Eye (tissue), 1 donor: Measurements from ENCODE around the gene NRROS.
A peak's percentile ranks its signal among the peaks of the same experiment; 100 is the strongest.

Source experiments
- DNase-seq: peaks from one replicate; pipeline ENCODE4 v3.0.0-alpha.2; 2015

NRROS gene

DNA sequence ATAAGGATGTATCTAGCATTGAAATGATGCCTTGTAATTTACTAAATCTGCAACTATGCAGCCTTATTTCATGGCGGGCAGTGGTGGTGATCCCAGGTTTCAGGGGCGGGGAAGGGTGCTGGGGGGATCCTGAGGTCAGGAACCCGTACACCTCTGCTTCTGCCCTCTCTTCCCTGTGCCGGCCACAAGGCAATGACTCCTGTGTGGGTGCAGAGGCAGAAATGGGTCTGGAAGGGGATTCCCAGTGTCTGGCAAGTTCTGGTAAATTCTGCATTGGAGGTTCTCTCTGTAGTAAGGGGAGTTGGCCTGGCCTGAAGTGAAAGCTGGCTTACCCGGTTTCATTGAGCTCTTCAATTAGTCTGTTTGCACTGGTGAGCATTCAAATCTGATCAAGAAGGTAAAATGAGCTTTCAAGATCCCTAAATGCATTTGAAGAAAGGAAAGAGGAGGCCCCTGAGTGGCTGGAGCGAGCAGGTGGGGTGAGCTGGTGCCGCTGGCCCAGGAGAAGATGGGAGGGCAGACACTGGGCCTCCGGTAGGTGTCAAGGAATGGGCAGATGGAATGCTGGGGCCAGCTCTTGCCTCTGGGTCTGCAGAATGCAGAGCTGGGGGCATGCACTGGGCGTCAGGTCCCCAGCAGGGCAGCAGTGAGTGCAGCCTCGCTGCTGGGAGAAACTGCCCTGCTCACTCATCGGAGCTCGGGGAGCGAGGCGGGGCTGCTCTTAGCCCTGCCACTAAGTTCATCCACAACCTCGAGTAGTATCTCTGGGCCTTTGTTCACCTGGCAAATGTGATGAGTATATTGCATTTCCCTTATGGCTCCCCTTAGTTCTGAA is 13.7 kb downstream of the NRROS start:
- DNase-seq: no peak

DNA sequence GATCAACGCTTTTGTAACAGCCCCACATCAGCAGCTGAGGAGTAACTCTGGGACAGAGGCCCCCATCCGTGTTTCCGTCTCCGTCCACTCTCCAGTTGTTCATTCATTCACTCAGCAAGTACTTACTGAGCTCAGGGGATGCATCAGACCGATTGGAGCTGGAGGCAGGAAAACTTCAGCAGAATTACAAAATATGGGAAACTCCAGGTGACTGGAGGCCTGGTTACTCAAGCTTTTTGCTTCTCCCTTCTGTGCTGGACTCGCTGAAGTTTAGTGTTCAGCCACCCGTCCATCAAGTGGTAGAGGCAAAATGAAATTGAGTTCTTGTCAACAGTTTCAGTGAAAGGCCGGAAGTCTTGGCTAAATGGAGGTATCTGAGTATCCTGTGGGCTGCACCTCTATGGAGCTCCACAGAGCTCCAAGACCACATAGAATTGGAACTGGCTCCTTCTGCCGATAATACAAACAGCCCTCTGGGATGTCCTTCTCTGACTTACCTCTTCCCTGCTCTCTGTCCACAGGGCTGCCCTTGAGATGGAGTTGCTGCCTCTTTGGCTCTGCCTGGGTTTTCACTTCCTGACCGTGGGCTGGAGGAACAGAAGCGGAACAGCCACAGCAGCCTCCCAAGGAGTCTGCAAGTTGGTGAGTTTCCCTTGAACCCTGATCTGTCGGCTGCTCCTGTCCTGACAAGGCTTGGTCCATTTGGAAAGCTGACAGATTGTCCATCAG is 14.7 kb downstream of the NRROS start:
- no peak for DNase-seq

DNA sequence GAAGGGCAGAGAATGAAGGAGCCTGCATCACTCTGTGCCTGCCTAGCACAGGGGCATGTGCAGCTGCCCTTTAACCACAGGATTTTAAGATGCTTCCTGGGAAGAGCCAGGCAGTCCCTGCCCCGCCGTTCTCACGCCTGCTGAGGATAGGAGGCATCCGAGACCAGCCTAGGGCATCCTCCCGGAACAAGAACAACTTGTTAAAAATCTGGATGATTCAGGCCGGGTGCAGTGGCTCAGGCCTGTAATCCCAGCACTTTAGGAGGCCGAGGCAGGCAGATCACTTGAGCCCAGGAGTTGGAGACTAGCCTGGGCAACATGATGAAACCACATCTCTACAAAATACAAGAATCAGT is 15.2 kb downstream of the NRROS start:
- DNase-seq: no peak

- no peak for DNase-seq
These were observed 16.0 kb downstream of the NRROS start for GRCh38 chr3:196655496-196655895.

DNA sequence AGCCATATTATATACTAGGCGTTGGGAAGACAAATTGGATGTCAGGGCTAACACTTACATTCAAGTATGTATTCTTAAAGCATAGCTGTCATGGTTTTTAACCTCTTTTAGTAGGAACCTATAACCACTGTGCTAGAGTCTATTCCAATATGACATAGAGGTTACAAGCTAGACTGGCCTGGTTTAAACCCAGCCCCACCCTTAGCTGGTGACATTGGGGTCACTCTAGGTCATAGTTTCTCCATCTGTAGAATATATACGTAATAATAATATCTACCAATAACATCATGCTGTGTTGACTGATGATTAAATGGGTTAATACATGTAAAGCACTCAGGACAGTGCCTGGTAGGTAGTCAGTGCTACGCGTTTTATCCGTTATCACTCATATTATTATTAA is 16.7 kb downstream of the NRROS start:
- DNase-seq: no peak

DNA sequence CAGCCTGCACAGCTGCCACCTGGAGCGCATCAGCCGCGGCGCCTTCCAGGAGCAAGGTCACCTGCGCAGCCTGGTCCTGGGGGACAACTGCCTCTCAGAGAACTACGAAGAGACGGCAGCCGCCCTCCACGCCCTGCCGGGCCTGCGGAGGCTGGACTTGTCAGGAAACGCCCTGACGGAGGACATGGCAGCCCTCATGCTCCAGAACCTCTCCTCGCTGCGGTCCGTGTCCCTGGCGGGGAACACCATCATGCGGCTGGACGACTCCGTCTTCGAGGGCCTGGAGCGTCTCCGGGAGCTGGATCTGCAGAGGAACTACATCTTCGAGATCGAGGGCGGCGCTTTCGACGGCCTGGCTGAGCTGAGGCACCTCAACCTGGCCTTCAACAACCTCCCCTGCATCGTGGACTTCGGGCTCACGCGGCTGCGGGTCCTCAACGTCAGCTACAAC is 20.4 kb downstream of the NRROS start:
- no peak for DNase-seq

DNA sequence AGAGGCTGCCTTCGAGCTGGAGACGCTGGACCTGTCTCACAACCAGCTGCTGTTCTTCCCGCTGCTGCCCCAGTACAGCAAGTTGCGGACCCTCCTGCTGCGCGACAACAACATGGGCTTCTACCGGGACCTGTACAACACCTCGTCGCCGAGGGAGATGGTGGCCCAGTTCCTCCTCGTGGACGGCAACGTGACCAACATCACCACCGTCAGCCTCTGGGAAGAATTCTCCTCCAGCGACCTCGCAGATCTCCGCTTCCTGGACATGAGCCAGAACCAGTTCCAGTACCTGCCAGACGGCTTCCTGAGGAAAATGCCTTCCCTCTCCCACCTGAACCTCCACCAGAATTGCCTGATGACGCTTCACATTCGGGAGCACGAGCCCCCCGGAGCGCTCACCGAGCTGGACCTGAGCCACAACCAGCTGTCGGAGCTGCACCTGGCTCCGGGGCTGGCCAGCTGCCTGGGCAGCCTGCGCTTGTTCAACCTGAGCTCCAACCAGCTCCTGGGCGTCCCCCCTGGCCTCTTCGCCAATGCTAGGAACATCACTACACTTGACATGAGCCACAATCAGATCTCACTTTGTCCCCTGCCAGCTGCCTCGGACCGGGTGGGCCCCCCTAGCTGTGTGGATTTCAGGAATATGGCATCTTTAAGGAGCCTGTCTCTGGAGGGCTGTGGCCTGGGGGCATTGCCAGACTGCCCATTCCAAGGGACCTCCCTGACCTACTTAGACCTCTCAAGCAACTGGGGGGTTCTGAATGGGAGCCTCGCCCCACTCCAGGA is 21.1 kb downstream of the NRROS start:
- DNase-seq: no peak

GRCh38 chr3:196661400-196661799 is 21.9 kb downstream of the NRROS start:
- DNase-seq: no peak

GRCh38 chr3:196662033-196662432 is 22.5 kb downstream of the NRROS start:
- peak; percentile 45 for DNase-seq

GRCh38 chr3:196662711-196663571 is 23.4 kb downstream of the NRROS start:
- peak; percentile 46 for DNase-seq

DNA sequence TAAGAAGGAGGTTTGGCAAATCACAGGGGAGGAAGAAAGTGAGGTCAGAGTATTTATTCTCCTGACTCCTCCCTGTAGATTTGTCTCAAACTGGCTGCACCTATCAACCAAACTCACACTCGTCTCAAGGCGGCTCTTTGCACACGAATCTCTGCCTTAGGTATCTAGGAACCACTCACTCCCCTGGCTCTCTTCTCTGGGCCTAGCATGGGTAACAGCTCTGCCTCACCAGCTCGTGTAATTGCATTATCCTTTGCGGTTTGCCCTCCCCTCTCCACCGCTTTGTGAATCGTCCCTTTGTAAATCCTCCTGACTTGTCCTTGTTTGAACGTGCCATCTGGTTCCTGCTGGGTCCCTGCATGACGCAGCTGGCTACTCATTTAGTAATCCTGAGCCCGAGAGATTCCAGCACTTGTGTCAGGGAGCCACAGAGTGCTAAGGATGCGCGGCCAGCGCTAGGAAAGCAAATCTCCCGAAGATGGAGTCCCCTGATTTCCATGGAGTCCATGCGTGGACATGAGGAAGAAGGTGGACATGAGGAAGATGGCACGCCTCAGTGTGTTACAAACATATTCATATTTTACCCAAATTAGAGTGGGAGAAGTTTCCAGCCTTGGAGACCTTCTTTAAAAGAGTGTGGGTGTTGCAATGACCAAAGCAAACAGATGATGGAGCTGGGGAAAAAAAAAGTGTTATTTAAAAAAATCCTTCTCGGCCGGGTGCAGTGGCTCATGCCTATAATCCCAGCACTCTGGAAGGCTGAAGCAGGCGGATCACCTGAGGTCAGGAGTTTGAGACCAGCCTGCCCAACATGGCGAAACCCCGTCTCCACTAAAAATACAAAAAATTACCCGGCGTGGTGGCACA is 26.7 kb downstream of the NRROS start:
- DNase-seq: peak; percentile 91

DNA sequence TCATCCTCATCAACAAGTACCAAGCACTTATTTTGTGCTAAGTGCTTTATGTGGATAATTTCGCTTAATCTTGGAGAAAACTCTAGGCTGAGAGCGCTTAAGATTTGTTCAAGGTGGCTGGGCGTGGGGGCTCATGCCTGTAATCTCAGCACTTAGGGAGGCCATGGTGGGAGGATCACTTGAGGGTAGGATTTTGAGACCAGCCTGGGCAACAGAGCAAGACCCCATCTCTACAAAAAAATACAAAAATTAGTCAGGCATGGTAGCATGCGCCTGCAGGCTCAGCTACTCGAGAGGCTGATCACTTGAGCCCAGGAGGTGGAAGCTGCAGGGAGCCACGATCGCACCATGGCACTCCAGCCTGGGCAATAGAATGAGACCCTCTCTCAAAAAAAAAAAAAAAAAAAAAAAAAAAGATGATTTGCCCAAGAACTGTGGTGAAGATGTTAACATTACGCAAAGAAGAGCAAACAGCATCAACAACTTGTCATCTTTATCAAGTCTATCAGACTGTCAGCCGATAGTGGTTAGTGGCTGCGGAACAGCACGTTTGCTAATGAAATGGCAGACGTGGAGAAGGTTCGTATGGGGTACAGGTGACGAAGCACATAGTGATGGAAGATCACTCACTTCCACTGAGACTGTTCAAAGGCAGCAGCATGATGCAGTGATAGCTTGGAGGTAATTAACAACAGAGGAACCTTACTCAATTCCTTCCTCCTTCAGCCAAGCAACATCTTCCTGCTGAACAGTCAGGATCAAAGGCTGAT is 27.7 kb downstream of the NRROS start:
- no peak for DNase-seq

- DNase-seq: no peak
These were observed 30.8 kb downstream of the NRROS start for GRCh38 chr3:196670339-196670738.

GRCh38 chr3:196673632-196674031 is 34.1 kb downstream of the NRROS start:
- DNase-seq: no peak

GRCh38 chr3:196677353-196677752 is 37.9 kb downstream of the NRROS start:
- no peak for DNase-seq

DNA sequence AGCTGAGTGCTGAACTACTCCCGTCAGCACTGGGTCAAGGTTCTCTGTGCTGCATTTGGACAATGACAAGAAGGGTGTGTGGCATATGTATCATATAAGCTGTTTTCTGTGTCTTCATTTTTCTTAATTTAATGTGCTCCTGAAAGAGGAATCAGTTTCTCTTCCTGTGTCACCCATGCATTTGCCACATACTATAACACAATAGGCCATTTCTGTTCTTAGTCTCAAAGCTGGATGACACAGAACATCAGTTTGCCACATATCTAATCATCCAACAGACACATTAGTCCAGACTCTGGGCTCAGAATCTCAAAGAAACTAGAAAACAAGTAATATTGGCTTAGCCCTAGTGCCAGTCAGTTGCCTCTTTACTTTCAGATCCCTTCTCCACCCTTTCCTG is 38.4 kb downstream of the NRROS start:
- DNase-seq: no peak

GRCh38 chr3:196684548-196685407 is 45.3 kb downstream of the NRROS start:
- peak; percentile 91 for DNase-seq

DNA sequence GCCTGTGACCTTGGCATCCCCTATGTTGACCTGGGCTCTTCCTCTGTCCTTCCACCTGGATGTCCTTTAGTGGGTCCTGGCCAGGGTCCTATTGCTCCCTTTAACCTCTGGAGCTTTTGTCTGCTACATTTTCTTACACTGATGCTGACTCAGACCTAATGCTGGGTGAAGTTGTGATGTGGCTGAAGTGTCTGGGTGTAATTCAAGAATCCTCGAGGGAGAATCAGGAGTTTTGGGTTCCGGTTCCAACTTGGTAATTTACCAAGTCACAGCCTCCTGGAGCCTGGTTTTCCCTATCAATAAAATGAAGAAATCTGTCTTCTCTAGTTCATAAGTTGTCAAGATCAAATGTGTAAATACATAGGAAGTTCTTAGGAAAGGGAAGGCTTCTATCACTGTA is 46.9 kb downstream of the NRROS start:
- no peak for DNase-seq

DNA sequence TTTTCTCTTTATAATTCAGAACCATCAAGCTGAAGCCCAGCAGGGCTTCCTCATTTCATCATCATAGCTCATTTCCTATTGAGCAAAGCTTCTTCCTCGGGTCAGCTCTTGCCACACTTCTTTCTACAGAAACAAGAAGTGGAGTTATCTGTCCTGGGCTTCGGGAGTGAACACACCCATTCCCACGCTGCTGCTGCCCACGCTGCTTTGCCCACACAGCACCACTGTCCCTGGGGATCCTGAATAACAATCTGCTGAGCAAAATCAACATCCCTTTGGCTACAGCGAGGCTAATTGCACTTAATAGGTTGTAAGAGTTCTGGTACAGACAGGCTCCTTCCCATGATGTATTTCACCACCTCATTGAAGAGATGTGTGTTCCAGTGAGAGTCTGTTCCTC is 48.9 kb downstream of the NRROS start:
- no peak for DNase-seq
